ENCODE results near the gene ZNF280B.

- TF ChIP-seq CTCF (IDR thresholded peaks at IDR 0.05; ENCODE audit: poor library complexity, severe bottlenecking) (peak; percentile 98), EZH2 (IDR thresholded peaks at IDR 0.05; ENCODE audit: borderline replicate concordance, insufficient read depth, low read length, poor library complexity, severe bottlenecking) (no peak), RAD21 (conservative IDR thresholded peaks at IDR 0.05) (peak; percentile 8), EP300 (conservative IDR thresholded peaks at IDR 0.05; ENCODE audit: poor library complexity, severe bottlenecking) (peak; percentile 42), SMC3 (conservative IDR thresholded peaks at IDR 0.05; ENCODE audit: poor library complexity) (peak; percentile 30), POLR2AphosphoS5 (IDR thresholded peaks at IDR 0.05) (peak; percentile 87), REST (IDR thresholded peaks at IDR 0.05; ENCODE audit: borderline replicate concordance) (peak; percentile 43), TAF1 (IDR thresholded peaks at IDR 0.05; ENCODE audit: low read depth) (peak; percentile 63)
Observed at GRCh38 chr22:22508274-22509176, at the start of gene ZNF280B.

Measured in neural cell (in vitro differentiated cells).